HTR-8/SVneo (cell line): ENCODE data around the gene EVA1B.
A peak's percentile ranks its signal among the peaks of the same experiment; 100 is the strongest.

Source experiments
- DNase-seq: peaks from one replicate; pipeline ENCODE4 v3.0.0; 2011; ENCODE audit warnings: low spot score, mixed read lengths; ENCODE audit not compliant: insufficient read length
- FAIRE-seq: peaks from 2 replicates; lab custom pipeline; 2011; peaks lifted over from hg19 to GRCh38; lab: Jason Lieb, UNC

The EVA1B gene

GRCh38 chr1:36349241-36349671 is 25.8 kb upstream of the EVA1B start:
- FAIRE-seq (no peak), DNase-seq (no peak)

GRCh38 chr1:36346741-36347370 is 23.4 kb upstream of the EVA1B start:
- DNase-seq (no peak), FAIRE-seq (no peak)

DNA sequence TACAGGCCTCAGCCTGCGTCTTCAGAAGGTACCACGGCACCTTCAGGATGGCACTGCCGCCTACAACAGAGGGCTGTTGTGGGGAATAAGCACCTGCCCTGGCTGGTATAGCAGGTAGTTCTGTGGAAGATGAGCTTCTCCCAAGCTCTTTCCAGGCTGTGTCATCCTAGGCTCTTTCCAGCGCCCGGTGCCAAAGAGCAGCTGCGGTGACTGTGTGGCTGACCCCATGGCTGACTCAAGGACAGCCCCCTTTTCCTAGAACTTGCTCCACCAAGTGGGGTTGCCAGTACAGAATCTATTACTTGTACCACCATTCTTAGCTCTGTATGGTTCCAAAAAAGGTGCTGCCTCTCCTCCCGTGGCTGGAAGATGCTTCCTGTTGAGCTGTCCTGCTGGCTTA is 21.9 kb upstream of the EVA1B start:
- DNase-seq, result no peak
- FAIRE-seq, result no peak

- DNase-seq, result no peak
- no peak for FAIRE-seq
Observed at GRCh38 chr1:36344395-36344680, 20.9 kb upstream of the EVA1B start.

DNA sequence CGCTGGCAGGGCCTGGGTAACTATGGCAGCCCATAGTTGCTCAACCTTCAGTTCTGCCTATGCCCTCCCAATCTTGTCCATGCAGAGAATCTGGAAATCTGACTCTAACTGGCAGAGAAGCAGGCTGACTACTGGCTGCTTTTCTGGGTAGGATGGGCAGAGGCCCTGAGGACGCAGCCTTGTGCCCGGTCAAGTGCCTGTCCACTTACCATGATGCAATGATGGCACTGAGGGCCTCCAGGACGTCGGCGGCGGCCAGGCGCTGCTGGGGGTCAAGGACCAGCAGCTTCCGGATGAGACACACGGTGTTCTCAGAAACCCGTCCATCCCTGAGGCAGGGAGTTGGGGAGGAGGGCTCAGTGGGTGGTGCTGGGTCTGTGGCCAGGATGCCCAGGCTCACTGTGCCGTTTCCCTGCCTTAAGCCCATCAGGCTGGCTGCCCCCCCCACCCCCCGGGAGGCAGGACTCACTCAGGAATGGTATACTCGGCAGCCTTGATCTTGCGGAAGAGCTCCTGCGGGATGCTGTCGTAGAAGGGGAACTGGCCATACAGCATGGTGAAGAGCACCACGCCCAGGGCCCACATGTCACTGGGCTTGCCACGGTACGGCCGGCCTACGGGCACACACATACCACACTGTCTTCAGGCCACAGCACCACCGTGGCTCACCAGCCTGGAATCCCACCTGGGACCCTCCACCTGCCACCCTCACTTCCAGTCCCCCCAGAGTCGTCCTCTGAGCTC is 20.4 kb upstream of the EVA1B start:
- DNase-seq (no peak), FAIRE-seq (no peak)

GRCh38 chr1:36342426-36343185 is 19.2 kb upstream of the EVA1B start:
- FAIRE-seq (peak; percentile 67), DNase-seq (peak; percentile 68)

- DNase-seq (no peak), FAIRE-seq (no peak)
Observed at GRCh38 chr1:36341626-36342320, 18.3 kb upstream of the EVA1B start.

- FAIRE-seq (no peak), DNase-seq (no peak)
Observed at GRCh38 chr1:36339615-36340014, 16.2 kb upstream of the EVA1B start.

DNA sequence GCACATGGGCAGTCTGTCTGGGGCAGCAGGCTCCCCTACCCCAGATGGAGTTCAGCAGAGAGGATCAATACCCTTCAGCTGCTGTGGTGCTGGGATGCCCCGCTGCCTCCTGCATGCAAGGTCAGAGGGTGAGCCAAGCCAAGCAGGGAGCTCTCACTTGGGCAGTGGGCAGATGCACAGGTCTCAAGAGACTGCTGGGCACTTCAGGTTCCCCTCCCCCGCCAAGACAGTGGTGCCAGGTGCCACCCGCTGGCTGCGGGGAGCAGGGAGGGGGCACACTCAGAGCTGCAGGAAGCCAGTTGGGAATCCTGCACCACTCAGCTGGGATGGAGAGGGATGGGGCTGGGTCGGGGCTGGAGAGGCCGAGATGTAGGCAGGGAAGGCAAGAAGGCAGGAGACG is 15.8 kb upstream of the EVA1B start:
- no peak for FAIRE-seq
- DNase-seq, result no peak

- DNase-seq (no peak), FAIRE-seq (no peak)
Observed at GRCh38 chr1:36337830-36338229, 14.4 kb upstream of the EVA1B start.

DNA sequence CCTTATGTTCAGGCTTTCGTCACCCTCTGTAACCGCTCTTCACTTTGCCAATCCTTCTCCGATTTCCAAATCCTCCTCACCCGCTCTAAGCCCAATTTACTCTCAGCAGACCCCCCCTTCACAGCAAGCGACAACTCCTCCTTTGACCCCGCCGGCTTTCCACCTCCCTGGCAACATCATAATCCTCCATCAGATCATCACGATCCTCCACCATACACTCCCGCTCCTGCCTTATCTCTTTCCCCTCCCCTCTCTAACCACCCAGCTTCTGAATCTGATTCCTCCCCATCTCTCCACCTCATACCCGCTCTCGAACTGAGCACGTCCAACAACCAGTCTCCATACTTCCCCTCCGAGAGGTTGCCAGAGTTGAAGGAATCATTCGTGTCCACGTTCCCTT is 7.5 kb upstream of the EVA1B start:
- FAIRE-seq (no peak), DNase-seq (no peak)

DNA sequence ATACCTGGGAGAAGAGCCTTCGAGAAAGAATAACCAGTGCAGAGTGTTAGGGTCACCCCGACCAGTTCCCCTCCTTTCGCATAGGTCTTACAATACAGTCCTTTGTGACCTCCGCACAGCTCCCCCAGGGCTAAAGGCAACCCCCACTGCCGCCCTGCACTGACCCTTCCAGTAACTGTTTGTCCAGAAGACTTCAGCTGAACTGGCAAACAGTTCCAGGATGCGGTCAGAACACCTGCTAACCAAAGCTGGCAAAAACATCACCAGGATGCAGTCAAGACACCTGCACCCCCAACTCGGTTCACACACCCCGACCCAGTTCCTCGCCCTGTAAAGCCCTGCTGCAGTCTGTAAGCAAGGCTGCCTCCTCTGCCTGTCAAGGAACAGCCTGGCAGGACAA is 6.4 kb upstream of the EVA1B start:
- no peak for DNase-seq
- no peak for FAIRE-seq

- no peak for DNase-seq
- no peak for FAIRE-seq
Observed at GRCh38 chr1:36328713-36329112, 5.3 kb upstream of the EVA1B start.

GRCh38 chr1:36328088-36328480 is 4.6 kb upstream of the EVA1B start:
- DNase-seq (no peak), FAIRE-seq (no peak)

GRCh38 chr1:36327421-36328087 is 4.1 kb upstream of the EVA1B start:
- peak; percentile 33 for FAIRE-seq

GRCh38 chr1:36326499-36326898 is 3.1 kb upstream of the EVA1B start:
- no peak for FAIRE-seq
- DNase-seq, result no peak

More at GRCh38 chr1:36327421-36328087, 4.1 kb upstream of the EVA1B start:
- no peak for DNase-seq

DNA sequence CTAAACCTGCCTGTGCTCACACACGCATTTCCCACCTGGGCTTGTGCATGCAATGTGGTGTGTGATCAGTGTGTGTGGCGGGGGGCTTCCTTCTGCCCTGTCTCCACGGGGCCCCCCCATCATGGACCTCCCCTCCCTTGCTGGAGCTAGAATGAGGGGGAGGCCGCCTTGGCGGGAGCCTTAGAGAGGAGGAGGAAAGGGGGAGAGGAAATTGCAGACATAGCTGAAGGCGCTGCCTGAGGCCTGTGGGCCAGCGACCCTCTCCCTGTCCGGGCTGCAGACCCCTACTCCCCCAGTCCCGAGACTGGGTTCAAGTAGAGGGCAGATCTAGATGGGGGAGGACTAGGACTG is 883 bp upstream of the EVA1B start:
- FAIRE-seq, result no peak

GRCh38 chr1:36322786-36323635 is 434 bp downstream of the EVA1B start:
- FAIRE-seq (no peak), DNase-seq (peak; percentile 31)

More for the DNA sequence above, 883 bp upstream of the EVA1B start:
- no peak for DNase-seq

DNA sequence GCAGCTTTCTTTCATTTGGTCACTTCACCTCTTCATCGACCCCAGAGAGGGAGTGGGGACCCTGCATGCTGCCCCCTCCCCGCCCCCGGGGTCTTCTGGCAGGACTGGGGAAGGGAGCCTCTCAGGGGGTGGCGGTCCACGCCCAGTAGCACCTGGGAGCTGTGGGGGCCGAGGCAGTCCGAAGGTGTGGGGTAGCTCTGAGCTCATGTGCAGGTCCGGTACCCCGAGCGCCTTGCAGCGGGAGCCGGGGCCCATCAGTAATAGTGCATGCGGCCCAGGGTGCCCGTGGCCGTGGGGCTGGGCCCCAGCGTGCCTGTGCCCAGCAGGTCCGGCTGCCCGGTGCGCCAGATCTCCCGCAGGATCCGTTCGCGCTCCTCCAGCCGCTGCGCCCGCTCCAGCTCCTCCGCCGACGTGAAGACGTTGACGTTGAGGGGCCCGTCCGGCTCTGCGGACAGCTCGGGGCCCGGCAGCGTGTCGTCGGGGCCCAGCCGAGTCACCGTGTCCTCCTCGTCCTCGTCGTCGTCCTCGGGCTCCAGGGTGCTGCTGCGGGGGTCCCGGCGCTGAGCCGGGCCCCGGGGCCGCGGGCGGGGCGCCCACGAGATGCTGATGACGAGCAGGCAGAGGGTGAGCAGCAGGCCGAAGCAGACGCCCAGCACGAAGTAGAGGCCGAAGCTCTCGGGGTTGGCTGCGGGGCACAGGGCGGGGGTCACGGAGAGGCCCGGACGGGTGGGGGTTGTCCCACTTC is 1.2 kb downstream of the EVA1B start:
- DNase-seq (no peak), FAIRE-seq (no peak)
